IPS-NIHi11 (cell line): ENCODE results near the gene ZNF879.
A peak's percentile ranks its signal among the peaks of the same experiment; 100 is the strongest.

Experiments used
- DNase-seq: peaks from one replicate; pipeline ENCODE4 v3.0.0; 2012; ENCODE audit warnings: mixed read lengths, low spot score

The ZNF879 gene

DNA sequence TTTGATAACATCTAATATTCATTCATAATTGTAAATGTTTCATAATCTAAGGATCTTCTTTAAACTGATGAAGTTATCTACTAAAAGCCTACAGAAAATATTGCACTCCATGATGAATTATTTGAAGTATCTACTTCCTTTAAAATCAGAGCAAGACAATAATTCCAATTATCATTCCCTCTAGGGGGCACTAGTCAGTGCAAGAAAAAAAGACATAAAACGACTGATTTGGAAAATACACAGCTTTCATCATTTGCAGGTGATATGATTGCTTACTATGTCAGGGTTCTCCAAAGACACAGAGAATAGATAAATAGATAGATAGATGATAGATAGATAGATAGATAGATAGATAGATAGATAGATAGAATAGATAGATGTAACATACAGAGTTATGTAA is 14.9 kb upstream of the ZNF879 start:
- no peak for DNase-seq

DNA sequence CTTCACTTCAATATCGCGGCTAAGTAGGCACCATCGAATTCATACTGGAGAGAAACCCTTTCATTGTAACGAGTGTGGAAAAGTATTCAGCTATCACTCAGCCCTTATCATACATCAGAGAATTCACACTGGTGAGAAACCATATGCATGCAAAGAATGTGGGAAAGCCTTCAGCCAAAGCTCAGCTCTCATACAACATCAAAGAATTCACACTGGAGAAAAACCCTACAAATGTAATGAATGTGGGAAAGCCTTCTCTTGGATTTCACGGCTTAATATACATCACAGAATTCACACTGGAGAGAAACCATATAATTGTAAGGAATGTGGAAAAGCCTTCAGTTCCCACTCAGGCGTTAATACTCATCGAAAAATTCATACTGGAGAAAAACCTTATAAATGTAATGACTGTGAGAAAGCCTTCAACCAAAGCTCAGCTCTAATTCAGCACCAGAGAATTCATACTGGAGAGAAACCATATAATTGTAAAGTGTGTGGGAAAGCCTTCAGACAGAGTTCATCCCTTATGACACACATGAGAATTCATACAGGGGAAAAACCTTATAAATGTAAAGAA is 9.5 kb downstream of the ZNF879 start:
- DNase-seq = no peak

DNA sequence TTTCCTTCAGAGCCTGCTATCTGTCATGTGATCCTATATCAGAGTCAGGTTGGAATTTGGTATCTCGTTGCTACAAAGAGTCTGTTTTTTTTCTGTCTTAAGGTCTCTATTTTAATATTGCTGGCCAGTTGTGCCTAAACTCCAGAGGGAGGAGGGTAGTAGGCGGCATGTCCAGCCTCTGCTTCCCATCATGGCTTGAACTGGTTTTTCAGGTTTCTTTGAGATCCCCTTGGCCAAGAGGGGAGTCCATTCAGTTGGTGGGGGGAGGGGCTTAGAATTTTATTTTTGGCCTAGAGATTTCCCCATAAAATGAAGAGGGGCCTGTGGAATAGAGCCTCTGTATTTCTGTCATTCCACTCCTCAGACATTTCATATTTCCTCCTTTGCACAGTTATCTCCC is 21.2 kb downstream of the ZNF879 start:
- no peak for DNase-seq

DNA sequence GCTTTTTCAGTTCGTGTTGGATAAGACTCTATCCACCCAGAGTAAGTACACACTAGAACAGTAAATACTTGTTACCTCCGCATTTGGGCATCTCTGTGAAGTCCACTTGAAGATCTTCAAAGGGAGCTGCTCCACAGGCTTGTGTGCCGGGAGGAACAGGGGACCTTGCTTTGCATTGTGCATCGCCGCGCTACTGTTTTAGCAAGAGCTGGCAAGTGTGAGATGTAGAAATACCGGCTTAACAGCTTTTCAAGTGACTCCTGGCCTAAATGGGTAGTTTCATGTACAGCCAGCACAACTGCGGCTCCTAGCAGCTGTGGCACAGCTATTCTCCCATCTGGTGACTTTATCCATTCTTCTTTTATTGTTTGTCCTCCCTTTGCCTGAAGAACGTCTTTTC is 28.2 kb downstream of the ZNF879 start:
- no peak for DNase-seq

DNA sequence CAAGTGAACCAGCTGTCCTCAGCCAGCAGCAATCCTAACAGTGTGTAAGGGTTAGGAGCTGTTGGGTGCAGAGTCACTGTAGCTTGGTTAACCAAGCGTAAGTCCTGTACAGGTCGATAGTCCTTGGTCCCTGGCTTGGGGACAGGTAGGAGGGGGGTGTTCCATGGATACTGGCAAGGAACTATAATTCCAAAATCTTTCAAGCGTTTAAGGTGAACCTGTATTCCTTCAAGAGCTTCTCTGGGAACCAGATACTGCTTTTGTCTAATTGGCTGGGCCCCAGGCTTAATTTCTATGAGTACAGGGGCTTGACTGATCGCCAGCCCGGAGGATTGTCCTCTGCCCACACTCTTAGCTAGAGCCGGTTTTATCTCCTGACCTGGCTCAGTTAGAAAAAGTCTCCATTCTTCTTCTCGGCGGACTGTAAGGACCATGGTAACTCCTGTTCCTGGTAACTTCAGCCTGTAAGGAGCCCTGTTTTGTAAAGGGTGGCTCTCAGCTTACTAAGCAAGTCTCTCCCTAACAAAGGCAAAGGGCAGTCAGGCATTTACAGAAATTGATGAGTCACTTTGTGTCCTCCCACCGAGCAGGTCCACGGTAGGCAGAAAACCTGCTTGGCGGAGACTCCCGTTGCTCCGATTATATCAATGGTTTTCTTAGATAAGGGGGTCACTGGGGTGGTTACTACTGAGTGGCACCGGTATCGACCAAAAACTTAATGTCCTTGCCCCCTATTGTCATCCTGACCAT is 30.6 kb downstream of the ZNF879 start:
- DNase-seq = no peak

DNA sequence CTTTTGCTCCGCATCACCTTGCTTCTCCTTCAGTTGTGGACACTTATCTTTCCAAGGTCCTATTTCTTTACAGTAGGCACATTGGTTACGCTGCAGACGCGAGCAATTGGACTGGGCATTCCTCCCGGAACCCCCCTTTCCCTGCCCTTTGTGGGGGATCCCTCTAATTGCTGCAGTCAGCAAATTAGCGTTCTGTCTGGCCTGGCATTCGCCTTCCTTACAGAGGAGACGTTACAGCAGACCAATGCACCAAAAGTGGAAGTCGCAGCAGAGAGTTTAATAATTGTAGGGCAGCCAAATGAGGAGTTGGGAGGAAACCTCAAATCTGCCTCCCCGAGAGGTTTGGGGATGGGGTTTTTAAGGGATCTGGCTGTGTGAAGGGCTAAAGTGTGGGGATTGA is 31.3 kb downstream of the ZNF879 start:
- no peak for DNase-seq

DNA sequence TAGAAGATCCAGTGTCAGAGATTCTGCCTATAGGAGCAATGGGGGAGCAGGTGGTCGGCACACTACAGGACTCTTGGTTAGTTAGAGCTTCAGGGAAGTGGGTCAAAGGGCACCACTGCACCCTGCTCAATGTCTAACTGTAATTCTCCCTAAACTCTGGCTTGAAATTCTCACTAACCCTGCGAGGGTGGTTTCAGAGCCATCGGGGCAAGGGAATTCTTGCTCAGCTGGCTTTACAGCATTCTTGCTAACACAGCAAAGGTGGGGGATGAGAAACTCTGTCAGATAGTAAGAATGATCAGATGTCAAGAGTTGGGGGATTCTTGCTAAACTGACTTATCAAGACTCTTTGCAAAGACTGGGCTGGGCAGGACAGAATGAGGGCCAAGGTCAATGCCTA is 31.8 kb downstream of the ZNF879 start:
- no peak for DNase-seq

DNA sequence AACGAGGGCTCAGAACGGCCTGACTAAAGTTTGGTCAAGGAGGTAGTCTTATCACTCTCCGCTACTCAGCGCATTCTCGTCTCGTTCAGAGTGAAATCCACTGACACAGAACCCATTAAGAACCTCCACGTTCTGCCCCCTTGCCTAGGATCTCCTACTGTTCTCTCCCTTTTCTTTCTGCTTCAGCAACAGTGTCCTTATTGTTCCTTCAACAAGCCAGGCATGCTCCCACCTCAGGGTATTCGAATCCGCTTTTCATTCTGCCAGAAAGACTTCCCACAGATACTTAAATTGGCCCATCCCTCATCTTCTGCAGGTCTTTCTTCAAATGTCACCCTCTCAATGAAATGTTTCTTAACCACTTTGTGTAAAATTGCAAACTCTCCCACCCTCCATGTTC is 32.2 kb downstream of the ZNF879 start:
- DNase-seq = no peak

DNA sequence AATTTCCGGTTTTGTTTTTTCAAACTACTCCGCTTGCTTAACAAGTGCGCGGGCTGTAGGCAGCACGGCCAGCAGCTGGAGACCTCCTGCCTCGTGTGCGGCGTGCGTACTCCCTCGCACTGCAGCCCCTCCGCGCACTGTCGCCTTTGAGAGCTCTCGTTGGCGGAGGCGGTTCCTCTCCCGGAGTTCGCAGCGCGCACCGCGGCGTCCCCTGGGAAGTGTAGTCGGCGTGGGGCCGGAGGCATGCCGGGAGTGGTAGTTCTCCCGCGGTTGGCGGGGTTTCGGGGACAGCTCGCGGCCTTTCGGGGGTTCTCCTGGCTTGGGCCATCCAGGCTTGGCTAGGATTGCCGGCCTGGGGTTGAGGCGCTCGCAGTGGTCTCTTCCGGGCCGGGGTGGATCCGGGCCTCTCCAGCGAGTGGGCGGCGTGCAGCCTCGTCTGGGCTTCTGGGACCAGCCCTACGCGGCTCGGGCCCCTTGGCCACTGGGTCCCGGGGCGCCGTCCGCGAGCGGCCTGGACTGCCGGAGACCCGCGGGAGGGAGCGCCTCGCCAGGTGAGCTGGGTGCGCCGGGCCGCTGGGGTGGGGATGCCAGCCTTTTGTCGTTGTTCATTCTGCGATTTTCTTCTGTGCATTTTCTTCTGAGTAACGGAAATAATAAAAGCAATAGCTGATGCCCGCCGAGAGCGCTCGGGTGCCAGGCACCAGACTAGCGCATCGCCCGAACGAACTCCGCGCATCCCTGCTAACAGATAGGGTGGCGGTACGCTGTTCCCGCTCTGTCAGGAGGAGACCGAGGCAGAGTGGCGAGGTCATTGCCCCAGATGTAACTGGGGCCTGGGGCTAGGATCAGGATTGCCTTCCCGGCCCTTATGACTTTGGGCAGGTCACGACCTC is 36.8 kb downstream of the ZNF879 start, which contains the start of gene ZNF354C:
ZNF354C (plus strand) TSS at position 258 of the 893 bp plus-strand sequence. CDS start 1,696 bp downstream, outside the sequence.
- DNase-seq = peak; percentile 90

DNA sequence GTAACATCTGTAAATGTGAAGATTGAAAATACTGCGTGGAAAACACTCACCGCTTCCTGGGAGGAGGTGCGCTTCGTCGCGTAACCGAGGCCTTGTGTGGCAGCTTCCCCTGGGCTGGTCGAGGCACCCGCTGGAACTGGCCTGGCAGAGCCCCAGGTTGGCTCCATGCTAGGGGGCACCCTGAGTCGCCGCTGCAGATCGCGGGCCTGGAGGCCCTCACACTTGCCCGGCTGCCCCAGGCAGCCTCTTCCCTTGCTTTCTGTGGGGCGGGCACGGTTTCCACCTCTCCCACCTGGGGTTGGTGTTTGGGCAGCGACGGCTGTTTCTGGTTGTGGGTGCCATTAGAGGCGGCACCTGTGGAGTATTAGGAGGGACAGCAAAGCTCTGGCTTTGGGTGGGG is 37.4 kb downstream of the ZNF879 start:
- peak; percentile 8 for DNase-seq

DNA sequence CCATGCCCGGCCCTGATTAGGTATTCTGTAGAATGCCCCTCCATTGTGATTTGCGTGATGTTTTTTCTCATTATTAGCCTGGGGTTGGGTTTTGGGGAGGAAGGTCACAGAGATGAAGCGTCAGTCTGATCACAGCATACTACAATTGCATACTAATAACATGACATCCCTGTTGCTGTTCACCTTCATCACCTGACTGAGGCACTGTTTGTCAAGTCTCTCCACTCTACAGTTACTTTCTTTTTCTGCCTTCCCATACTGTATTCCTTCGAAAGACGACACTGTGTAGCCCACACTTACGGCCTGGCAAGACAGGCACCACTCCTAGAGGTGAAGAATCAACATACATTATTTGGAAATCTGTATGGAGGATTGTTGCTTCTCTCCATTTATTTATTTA is 42.1 kb downstream of the ZNF879 start:
- DNase-seq = no peak

DNA sequence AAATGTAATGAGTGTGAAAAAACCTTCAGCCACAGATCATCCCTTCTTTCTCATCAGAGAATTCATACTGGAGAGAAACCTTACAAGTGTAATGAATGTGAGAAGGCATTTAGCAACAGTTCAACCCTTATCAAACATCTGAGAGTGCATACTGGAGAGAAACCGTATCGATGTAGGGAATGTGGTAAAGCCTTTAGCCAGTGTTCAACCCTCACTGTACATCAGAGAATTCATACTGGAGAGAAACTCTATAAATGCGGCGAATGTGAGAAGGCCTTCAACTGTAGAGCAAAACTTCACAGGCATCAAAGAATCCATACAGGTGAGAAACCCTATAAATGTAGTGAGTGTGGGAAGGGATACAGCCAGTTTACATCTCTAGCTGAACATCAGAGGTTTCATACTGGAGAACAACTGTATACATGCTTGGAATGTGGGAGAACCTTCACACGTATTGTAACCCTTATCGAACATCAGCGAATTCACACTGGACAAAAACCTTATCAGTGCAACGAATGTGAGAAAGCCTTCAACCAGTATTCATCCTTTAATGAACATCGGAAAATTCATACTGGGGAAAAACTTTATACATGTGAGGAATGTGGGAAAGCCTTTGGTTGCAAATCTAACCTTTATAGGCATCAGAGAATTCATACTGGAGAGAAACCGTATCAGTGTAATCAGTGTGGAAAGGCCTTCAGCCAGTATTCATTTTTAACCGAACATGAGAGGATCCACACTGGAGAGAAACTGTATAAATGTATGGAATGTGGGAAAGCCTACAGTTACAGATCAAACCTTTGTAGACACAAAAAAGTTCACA is 55.8 kb downstream of the ZNF879 start:
- no peak for DNase-seq

DNA sequence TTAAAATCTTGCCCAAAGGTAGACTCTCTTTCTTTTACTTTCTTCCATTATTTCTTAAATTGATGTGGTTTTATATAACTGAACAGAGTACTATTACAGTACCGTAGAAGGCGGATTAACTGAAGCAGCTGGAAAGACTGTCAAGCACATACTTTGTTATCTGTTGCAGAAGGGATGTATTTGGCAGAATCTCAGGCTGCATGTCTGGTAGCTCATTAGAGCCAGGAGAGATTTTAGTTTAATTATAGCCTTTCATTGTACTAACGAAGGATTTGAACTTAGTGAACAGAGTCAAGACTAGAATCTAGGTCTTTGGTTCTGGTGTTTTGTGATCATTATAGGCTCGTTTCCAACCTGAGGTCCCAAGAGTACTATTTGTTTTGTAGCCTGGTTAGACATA is 57.1 kb downstream of the ZNF879 start:
- DNase-seq = no peak
